ENCODE measurements around the gene NCSTN.

NCSTN gene

GRCh38 chr1:160342953-160343869, at the start of gene NCSTN, which contains the start of gene COPA:
Gene NCSTN (plus strand): TSS chr1:160343383. CDS start chr1:160343397, 14 bp downstream.
Gene COPA (minus strand): TSS chr1:160343250. CDS start chr1:160343170, 80 bp downstream.
- peak; percentile 94 to 98 for DNase-seq

DNA sequence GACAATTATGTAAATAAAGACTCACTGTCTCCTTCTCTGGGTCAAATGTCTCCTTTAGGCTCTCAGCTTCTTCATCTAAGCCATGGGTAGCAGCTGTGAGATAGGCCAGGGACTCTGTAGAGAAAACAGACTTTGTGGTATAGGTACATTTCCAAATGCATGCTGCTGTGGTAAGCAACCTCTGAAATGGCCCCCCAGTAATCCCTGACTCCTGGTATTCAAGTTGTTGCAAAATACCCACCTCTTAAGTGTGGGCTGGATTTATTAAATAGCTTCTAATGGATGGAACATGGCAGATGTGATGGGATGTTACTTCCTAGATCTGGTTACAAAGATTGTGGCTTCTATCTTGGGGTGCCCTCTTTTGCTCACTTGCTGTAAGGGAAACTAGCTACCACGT, 47.1 kb upstream of the NCSTN start:
- no peak for DNase-seq

DNA sequence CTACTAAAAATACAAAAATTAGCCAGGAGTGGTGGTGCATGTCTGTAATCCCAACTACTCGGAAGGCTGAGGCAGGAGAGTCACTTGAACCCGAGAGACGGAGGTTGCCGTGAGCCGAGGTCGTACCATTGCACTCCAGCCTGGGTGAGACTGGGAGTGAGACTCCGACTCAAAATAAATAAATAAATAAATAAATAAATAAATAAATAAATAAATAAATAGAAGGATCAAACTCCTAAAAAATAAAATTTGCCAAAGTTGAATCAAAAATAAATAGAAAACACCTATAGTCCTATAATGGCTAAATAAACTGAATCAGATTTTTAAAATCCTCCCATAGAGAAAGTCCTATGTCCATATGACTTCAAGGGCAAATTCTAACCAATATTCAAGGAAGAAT, 43.0 kb upstream of the NCSTN start:
- no peak for DNase-seq

DNA sequence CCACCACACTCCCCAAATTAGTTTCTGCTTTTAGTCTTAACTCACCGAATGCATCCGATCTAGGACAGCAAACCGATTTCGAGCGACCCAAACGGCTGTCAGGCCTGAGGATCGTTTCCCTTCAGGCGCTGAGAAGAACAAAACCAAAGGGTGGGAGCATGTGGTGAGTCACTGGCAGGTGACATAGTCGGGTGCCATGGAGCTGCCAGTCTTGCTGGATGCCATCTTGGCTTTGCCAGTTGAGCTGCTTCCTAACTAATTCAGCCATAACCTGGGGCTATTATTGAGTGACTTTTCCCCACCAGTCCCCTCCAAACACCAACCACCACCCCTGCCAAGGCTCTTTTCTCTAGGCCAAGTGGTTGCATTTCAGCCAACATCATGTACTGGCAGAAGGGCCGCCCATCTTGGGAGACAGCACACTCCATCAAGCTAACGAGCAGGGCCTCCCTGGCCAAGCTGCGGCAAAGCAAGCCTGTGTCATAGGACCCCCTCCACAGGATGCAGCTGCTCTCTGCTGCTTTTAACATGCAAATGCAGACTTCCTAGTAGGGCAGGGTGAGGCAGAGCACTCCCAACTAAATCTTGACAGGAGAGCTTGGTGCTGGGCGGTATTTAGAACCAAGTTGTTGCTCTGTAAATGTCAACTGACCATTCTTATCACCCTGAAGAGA, 35.9 kb upstream of the NCSTN start:
- peak; percentile 4 to 48 for DNase-seq

DNA sequence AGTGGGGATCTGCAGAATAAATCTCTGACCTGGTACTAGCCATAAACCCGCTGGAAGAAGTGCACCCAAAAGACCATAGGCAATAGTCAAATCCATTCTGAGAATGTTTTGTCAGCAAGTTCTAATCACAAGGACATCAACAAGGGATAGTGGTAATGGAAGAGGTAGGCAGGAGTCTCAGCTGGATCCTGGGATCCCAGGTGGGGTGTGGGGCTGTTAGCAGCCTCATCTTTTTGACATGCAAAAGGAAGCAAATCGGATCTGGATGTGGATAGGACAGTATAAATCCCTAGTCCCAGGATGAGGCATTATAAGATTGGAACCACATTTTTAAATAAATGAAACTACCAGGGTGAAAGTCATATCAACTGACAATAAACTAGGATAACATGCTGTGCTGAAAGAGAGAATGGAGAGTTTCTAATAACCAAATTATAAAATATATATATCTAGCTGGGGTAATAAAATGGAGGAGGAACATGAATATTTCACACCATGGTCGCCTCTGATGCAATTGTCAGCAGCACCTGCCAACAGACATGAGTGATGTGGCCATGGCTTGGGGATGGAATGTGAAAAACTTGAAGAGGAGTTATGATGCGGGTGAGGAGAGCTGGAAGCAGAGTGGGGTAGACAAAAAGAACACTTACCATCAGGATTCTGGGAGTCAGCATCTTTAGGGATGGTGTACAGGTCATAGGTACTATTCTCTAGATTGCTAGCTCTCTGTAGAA, 34.6 kb upstream of the NCSTN start:
- no peak for DNase-seq

DNA sequence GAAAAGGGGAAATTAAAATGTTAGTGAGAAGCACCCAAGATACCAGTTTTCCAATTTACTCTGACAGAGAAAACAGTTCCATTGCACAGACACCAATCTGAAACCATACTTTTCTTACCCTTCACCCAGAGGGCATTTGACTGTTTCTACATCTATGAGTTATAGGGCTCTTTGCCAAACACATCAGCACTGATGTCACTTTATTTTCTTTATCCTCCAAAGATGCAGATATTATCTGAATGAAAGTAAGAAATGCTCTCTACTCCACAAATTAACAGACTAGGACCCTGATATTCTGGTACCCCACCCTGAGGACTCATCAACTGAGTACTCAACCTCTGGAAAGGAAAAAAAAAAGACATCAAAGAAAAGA, 34.0 kb upstream of the NCSTN start:
- no peak for DNase-seq

DNA sequence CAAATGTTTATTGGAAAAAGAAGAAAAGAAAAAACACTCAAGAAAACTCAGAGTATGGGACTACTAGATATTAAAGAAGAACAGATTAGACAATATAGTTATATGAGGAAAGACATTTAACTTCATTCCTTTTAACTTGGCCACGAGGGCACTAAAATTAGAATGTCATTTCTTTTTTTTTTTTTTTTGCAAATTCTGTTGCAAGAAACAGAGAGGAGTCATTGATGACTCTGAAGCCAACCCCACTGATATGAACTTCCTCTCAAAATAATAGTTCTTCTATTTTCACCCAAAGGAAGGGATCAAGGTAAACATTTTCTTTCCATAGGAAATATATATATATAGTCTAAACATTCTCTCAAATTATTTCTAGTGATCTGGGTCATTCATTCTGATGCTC, 33.6 kb upstream of the NCSTN start:
- no peak for DNase-seq

- DNase-seq = no peak
Measured at GRCh38 chr1:160315359-160315758, 27.8 kb upstream of the NCSTN start.

DNA sequence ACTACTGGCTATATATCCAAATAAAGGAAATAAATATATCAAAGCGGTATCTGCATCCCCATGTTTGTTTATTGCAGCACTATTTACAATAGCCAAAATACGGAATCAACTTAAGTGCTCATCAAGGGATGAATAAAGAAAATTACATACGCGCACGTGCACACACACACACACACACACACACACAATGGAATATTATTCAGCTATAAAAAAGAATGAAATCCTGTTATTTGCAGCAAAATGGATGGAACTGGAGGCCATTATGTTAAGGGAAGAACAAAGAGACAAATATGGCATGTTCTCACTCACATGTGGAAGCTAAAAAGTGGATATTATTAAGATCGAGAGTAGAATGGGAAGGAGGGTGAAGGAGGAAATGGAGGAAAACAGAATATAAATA, 20.4 kb upstream of the NCSTN start:
- DNase-seq = no peak

DNA sequence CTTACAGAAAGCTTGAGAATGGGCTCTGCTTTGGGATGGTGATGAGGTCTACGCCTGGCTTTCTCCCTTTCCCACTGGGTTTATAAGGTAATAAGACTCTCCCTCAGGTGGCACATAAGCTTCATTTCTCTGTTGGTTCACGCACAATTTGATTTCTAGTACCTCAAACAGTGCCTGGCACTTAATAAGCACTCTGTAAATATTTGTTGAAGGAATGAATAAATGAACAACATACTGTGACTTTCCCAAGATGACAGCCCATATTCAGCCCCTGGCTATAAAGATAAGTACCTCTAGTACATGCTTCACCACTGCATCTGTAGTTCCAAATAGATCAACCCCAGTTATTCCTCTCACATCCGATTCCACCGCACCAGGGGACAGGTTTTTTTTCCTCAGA, 17.9 kb upstream of the NCSTN start:
- no peak for DNase-seq

- DNase-seq = no peak
Measured at GRCh38 chr1:160326418-160326817, 16.8 kb upstream of the NCSTN start.

DNA sequence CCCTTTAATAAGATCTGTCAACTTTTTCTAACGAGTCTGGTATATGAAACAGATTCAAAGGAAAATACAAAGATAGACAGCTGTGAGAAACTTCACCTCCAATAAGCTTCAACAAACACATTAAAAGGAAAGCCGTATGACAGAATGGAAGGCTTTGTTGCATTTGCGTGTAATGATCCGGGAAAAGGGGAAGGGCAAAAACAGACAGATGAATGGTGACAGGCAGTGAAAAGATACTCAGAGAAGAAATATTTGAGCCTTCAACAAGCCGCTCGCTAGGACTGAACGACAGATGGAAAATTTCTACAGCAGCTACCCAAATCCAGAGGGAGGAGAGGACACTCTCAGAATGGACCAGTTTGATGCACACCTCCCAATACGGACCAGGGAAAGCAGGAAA, 15.0 kb upstream of the NCSTN start:
- DNase-seq = peak in 1 of 2 experiments; percentile 6

DNA sequence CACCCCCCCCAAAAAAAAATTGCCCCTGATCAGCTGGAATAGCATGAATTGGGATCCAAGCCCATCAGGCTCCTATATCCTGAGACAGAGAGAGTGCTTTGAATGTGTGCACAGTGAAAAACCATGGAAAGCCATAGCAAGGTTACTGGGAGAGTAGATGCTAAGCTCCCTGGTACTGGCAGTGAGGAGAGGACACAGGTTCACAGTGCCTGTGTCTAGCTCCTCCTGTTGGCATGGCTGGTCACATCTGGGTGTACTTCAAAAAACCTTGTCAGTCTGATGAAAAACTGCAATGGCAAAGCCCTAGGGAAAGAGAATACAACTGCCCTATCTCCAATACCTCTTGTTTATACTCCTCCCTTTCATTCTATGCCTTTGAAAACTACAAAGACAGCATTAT, 13.1 kb upstream of the NCSTN start:
- no peak for DNase-seq

- no peak for DNase-seq
Measured at GRCh38 chr1:160332516-160332915, 10.7 kb upstream of the NCSTN start.

DNA sequence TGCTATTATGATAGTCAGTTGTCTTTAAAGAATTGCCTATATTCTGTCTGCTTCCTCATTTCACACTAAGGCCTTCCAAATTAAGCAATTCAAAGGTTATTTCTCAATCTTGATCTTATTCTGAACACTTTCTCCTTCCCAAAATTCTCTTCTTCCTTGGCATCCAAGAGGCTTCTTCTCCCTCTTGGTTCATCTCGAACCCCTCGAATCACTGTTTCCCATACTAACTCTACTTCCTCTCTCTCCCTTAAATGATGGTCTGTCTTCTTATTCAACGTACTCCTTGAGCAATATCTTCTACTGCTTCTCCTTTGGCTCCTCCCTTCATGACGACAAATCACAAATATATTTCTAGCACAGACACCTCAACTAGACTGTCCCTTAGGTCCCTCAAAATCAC, 4.6 kb upstream of the NCSTN start:
- DNase-seq = no peak

DNA sequence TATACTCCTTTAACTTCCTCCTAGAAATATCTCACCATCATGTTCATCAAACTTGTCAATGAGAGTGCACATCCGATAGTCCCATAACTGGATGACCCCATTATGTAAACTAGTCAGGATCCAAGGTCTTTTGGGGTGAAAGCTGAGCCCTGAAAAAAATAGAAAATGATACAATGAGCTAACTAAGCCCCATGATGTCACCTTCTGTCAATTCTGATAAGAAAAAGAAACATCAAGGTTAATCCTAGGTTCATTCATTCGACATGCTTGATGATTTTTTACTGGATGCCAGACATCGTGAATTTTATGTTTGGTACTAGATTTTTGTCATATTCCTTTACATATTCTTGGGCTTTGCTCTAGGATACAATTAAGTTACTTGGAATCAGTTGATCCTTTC, 3.0 kb upstream of the NCSTN start:
- no peak for DNase-seq

- no peak for DNase-seq
Measured at GRCh38 chr1:160340866-160341265, 2.3 kb upstream of the NCSTN start.

DNA sequence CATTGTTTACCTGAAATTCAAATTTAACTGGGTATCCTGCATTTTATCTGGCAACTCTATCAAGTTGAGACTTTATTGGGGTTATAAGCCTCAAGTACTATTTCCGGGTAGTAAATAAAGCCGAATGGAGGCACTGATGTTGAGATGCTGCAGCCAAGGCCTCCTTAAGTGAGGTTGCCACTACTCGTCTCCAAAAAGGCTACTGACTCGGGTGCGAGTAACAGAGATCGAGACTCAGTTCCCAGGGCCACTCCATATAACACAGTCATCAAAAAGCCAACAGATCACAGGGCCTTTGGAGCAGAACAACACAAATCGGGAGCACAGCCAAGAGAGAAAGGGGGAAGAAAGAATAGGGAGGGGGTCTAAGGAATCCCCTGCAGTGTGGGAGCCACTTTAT, 657 bp upstream of the NCSTN start:
- DNase-seq = no peak

DNA sequence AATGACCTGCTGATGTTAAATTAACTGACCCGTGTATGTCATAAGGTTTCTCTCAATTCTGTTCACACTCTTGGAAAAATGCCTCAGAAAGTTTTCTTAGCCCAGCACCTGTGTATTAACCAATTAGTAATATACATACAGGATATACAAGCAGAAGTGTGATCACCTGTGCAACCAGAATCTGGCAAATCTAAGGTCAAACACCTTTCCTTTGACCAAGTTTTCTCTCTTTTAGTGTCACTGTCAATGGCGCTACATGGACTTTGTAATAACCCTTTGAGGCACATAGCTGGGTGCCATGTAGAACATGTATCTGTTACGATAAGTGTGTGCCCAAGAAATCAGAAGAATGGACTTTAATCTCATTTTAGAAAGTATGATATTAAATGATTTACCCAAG, 1.1 kb downstream of the NCSTN start:
- DNase-seq = no peak

- DNase-seq = no peak
Measured at GRCh38 chr1:160344936-160345335, 1.8 kb downstream of the NCSTN start.

- DNase-seq = no peak
Measured at GRCh38 chr1:160346463-160346862, 3.3 kb downstream of the NCSTN start.

GRCh38 chr1:160346958-160347357, 3.8 kb downstream of the NCSTN start:
- no peak for DNase-seq

- no peak for DNase-seq
Measured at GRCh38 chr1:160351629-160352028, 8.4 kb downstream of the NCSTN start.

GRCh38 chr1:160352555-160352954, 9.4 kb downstream of the NCSTN start:
- DNase-seq = no peak
